ENCODE data around the gene PIGQ. TPM values are rescaled to one million over a fixed set of nuclear protein-coding genes. Genes with fewer than 3 reads are reported as not detected.

The PIGQ gene
- total RNA-seq, 1 donor from 2014 or later: 53.1 TPM

DNA sequence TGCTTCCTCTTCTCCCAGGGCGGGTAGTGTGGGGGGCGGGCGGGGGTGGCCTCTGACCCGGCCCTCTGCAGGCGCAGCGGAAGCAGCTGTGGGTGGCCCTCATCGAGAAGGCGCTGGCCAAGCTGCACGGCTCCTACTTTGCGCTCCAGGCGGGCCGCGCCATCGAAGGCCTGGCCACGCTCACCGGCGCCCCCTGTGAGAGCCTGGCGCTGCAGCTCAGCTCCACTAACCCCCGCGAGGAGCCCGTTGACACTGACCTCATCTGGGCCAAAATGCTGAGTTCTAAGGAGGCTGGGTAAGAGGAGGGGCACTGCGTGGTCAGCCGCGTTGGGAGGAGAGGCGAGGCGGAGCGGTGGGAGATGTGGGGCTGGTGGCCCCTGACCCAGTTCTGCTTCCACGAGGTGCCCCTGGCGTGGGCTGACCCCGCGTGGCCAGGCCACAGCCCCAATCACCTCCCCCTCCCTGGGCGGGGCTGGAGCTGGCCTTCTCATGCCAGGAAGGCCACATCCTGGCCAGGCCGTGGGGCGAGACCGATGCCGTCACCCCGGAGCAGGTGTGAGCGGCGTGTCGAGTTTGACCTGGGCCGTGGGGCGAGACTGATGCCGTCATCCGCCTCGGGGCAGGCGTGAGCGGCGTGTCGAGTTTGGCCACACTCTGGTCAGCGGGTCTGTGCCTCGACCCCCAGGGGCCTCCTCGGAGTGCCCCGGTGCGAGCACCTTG, 20.1 kb upstream of the PIGQ start:
- ChIA-PET POLR2A (no interaction called here), CTCF (no interaction called here)
- TF ChIP-seq, protein P1, sequence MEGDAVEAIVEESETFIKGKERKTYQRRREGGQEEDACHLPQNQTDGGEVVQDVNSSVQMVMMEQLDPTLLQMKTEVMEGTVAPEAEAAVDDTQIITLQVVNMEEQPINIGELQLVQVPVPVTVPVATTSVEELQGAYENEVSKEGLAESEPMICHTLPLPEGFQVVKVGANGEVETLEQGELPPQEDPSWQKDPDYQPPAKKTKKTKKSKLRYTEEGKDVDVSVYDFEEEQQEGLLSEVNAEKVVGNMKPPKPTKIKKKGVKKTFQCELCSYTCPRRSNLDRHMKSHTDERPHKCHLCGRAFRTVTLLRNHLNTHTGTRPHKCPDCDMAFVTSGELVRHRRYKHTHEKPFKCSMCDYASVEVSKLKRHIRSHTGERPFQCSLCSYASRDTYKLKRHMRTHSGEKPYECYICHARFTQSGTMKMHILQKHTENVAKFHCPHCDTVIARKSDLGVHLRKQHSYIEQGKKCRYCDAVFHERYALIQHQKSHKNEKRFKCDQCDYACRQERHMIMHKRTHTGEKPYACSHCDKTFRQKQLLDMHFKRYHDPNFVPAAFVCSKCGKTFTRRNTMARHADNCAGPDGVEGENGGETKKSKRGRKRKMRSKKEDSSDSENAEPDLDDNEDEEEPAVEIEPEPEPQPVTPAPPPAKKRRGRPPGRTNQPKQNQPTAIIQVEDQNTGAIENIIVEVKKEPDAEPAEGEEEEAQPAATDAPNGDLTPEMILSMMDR (IDR thresholded peaks at IDR 0.05): no peak
- intact Hi-C loops (cut with micrococcal nuclease): no loop called here
- Mint-ChIP-seq H3K4me1 (no peaks in the 10 kb centered on the region), H3K4me3 (no peak overlapping the region), H3K27ac (no peak overlapping the region), H3K9me3 (no peaks in the 10 kb centered on the region), H3K27me3 (no peaks in the 10 kb centered on the region), H3K36me3 (ENCODE audit: low read depth) (peaks cover 8% of the 10 kb centered on the region)
- ATAC-seq (ENCODE audit: low read depth) (no peak), DNase-seq (no peak)

DNA sequence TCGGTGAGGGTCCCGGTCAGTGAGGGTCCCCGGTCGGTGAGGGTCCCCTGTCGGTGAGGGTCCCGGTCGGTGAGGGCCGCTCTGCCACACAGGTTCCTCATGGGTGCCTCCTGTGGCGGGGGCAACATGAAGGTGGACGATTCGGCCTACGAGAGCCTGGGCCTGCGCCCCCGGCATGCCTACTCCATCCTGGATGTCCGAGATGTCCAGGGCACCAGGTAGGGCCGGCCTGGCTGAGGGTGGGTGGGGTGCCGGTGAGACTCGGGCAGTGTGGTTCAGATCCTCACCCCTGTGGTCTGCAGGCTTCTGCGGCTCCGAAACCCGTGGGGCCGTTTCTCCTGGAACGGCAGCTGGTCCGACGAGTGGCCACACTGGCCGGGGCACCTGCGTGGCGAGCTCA, 18.6 kb upstream of the PIGQ start:
- no peak overlapping the region for H3K27ac Mint-ChIP-seq
- H3K36me3 Mint-ChIP-seq (ENCODE audit: low read depth): peaks cover 6% of the 10 kb centered on the region

DNA sequence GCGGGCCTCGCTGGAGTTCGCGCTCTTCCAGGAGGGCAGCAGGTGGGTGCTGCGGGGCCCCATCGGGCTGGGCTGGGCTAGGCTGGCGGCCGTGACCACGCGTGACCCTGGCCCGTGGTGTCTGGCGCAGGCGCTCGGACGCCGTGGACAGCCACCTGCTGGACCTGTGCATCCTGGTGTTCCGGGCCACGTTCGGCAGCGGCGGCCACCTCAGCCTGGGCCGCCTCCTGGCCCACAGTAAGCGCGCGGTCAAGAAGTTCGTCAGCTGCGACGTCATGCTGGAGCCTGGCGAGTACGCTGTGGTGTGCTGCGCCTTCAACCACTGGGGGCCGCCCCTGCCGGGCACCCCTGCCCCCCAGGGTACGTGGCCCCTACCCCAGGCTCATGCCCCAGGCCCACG, 17.6 kb upstream of the PIGQ start:
- intact Hi-C loops (cut with micrococcal nuclease): no loop called here
- Mint-ChIP-seq H3K9me3 (no peaks in the 10 kb centered on the region), H3K27ac (no peak overlapping the region), H3K4me3 (no peak overlapping the region), H3K36me3 (ENCODE audit: low read depth) (peaks cover 6% of the 10 kb centered on the region), H3K4me1 (no peaks in the 10 kb centered on the region), H3K27me3 (no peaks in the 10 kb centered on the region)
- DNase-seq: no peak
- TF ChIP-seq, protein P1 (IDR thresholded peaks at IDR 0.05): no peak
- ATAC-seq (ENCODE audit: low read depth): no peak
- CTCF ChIA-PET: no interaction called here
- POLR2A ChIA-PET: no interaction called here

More for the DNA sequence above, 18.6 kb upstream of the PIGQ start:
- TF ChIP-seq, protein P1 (IDR thresholded peaks at IDR 0.05): no peak
- DNase-seq: no peak
- no peak for ATAC-seq (ENCODE audit: low read depth)
- intact Hi-C loops (cut with micrococcal nuclease): no loop called here
- POLR2A ChIA-PET: no interaction called here
- Mint-ChIP-seq H3K27me3 (no peaks in the 10 kb centered on the region), H3K4me3 (no peak overlapping the region), H3K9me3 (no peaks in the 10 kb centered on the region), H3K4me1 (no peaks in the 10 kb centered on the region)
- CTCF ChIA-PET: no interaction called here

DNA sequence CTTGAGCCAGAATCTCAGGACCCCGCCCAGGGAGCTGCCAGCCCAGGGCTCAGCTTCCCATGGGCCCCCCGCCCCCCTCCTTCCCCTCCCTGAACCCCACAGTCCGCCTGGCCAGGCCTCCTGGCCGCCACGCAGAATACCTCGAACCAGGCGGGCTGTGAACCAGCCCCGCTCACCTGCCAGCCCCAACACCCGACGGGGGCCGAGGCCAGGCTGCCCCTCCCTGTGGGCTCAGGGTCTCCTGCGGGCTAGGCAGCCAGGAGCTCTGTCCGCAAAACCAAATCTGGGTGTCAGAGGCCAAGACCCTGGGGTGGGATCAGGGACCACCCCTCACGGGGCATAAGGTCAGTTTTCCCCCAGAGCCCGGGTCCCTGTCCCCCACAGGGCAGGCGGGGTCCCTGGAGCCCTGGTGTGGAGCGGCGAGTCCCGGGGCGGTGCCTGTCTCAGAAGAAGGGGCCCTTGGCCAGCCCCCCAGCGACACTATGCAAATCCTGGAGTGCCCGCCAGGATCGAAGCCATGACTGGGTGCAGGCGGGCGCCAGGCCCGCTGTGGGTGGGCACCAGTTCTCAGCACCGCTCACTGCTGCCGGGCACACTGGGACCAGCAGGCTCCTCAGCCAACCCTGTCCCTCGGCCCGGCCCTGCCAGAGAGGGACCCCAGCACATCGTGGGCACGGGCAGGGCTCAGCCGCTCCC, 16.0 kb upstream of the PIGQ start:
- ChIA-PET CTCF (no interaction called here), POLR2A (no interaction called here)
- no peaks in the 10 kb centered on the region for H3K4me1 Mint-ChIP-seq
- DNase-seq (no peak), ATAC-seq (ENCODE audit: low read depth) (no peak)
- H3K27ac Mint-ChIP-seq: no peak overlapping the region
- H3K9me3 Mint-ChIP-seq: no peaks in the 10 kb centered on the region
- TF ChIP-seq, protein P1 (IDR thresholded peaks at IDR 0.05): no peak
- no peak overlapping the region for H3K4me3 Mint-ChIP-seq
- peaks cover 4% of the 10 kb centered on the region for H3K27me3 Mint-ChIP-seq
- intact Hi-C loops (cut with micrococcal nuclease): no loop called here
- H3K36me3 Mint-ChIP-seq (ENCODE audit: low read depth): peaks cover 6% of the 10 kb centered on the region

DNA sequence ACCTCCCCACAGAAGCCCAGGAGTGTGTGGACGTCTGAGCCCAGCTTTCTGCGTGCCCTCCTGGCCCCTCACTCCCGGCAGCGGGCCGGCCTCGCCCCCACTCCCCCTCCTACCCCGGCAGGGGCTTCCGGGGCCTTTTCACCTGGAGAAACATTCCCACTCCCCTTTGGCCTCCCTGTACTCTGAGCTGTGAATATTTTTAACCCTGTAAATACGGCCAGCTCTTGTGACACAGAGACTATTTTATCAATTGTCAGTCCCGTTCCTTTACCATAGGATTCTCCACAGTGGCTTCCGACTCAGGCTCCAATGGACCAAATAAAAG, 15.5 kb upstream of the PIGQ start:
- ATAC-seq (ENCODE audit: low read depth): no peak
- Mint-ChIP-seq H3K4me1 (no peaks in the 10 kb centered on the region), H3K36me3 (ENCODE audit: low read depth) (peaks cover 6% of the 10 kb centered on the region), H3K27me3 (peaks cover 4% of the 10 kb centered on the region), H3K9me3 (no peaks in the 10 kb centered on the region), H3K4me3 (no peak overlapping the region), H3K27ac (no peak overlapping the region)
- TF ChIP-seq, protein P1 (IDR thresholded peaks at IDR 0.05): no peak
- intact Hi-C loops (cut with micrococcal nuclease): no loop called here
- ChIA-PET CTCF (no interaction called here), POLR2A (no interaction called here)
- no peak for DNase-seq
